GM12878 (cell line): ENCODE measurements around the gene RAB44. TPM values are rescaled to one million over a fixed set of nuclear protein-coding genes. Genes with fewer than 3 reads are reported as not detected.
A peak's percentile ranks its signal among the peaks of the same experiment; 100 is the strongest.

Experiments used
- ATF7 ChIP-seq: fragments of 450-650 bp; IDR thresholded peaks from 2 replicates; pipeline ENCODE4 v1.6.1; 2016; ENCODE audit warnings: low read depth, mild to moderate bottlenecking
- BCL3 ChIP-seq: IDR thresholded peaks from 2 replicates; pipeline ENCODE4 v1.6.1; 2011; ENCODE audit warnings: borderline replicate concordance, low read depth, mild to moderate bottlenecking, moderate library complexity, low read length; ENCODE audit not compliant: insufficient read depth, poor library complexity, severe bottlenecking
- CBX3 ChIP-seq: fragments of 200-600 bp; sonication (generic); IDR thresholded peaks from 2 replicates; pipeline ENCODE4 v1.6.1; 2016; ENCODE audit warnings: low read depth, borderline replicate concordance
- CEBPB ChIP-seq, 2 experiments: fragments of 150-350 bp in 1 of 2; IDR thresholded peaks; 2 replicates each; pipeline ENCODE4 v1.6.1; 2012 to 2014; ENCODE audit warnings: low read depth in 2 of 2, low read length in 2 of 2, borderline replicate concordance in 1 of 2, inconsistent platforms in 1 of 2
- CHD4 ChIP-seq: fragments of 200-600 bp; sonication (generic); IDR thresholded peaks from 2 replicates; pipeline ENCODE4 v1.6.1; 2016; ENCODE audit warnings: mild to moderate bottlenecking
- EED ChIP-seq: sonication (generic); IDR thresholded peaks from 2 replicates; pipeline ENCODE4 v1.6.1; 2016; ENCODE audit warnings: antibody characterized with exemption, low read depth
- FOS ChIP-seq: IDR thresholded peaks from 3 replicates; pipeline ENCODE4 v1.6.1; 2011; ENCODE audit warnings: borderline replicate concordance; ENCODE audit not compliant: insufficient read length; ENCODE audit errors: extremely low read depth
- FOXM1 ChIP-seq: IDR thresholded peaks from 2 replicates; pipeline ENCODE4 v1.6.1; 2012; ENCODE audit warnings: low read depth, mild to moderate bottlenecking, inconsistent platforms, low read length, moderate library complexity
- JUNB ChIP-seq: IDR thresholded peaks from 2 replicates; pipeline ENCODE4 v1.6.1; 2016; ENCODE audit warnings: antibody characterized with exemption, mild to moderate bottlenecking
- KDM1A ChIP-seq: fragments of 200-600 bp; sonication (generic); IDR thresholded peaks from 2 replicates; pipeline ENCODE4 v1.6.1; 2016; ENCODE audit warnings: borderline replicate concordance
- KLF5 ChIP-seq: fragments of 450-650 bp; IDR thresholded peaks from 2 replicates; pipeline ENCODE4 v1.6.1; 2014; ENCODE audit warnings: mild to moderate bottlenecking; ENCODE audit not compliant: partially characterized antibody
- NFYA ChIP-seq: IDR thresholded peaks from 2 replicates; pipeline ENCODE4 v1.6.1; 2011; ENCODE audit warnings: low read depth, mild to moderate bottlenecking, low read length, improper control_type of control experiment, borderline replicate concordance
- NR2C1 ChIP-seq: fragments of 450-650 bp; IDR thresholded peaks from 2 replicates; pipeline ENCODE4 v1.6.1; 2017; ENCODE audit warnings: antibody characterized with exemption, mild to moderate bottlenecking, moderate library complexity
- PML ChIP-seq: IDR thresholded peaks from 2 replicates; pipeline ENCODE4 v1.6.1; 2012; ENCODE audit warnings: low read length, inconsistent platforms
- PRDM15 ChIP-seq: fragments of 450-650 bp; formaldehyde crosslinking; IDR thresholded peaks from 2 replicates; pipeline ENCODE4 v1.4.0; 2020; ENCODE audit warnings: mild to moderate bottlenecking, moderate library complexity
- SIN3A ChIP-seq: IDR thresholded peaks from 2 replicates; pipeline ENCODE4 v1.6.1; 2012; ENCODE audit warnings: low read depth, low read length, improper control_type of control experiment
- SKIL ChIP-seq: fragments of 450-650 bp; IDR thresholded peaks from 2 replicates; pipeline ENCODE4 v1.6.1; 2017; ENCODE audit warnings: mild to moderate bottlenecking, low read depth, inconsistent platforms; ENCODE audit not compliant: poor library complexity, severe bottlenecking
- SMC3 ChIP-seq: IDR thresholded peaks from 2 replicates; pipeline ENCODE4 v1.6.1; 2011; ENCODE audit warnings: low read length, improper control_type of control experiment, borderline replicate concordance
- TAF1 ChIP-seq: IDR thresholded peaks from 2 replicates; pipeline ENCODE4 v1.6.1; 2011; ENCODE audit warnings: mild to moderate bottlenecking, low read depth, low read length, borderline replicate concordance
- polyA plus RNA-seq, 11 experiments: library from polyadenylated mRNA; depleted of rRNA in 4 of 11; unstranded in 6 of 11; stranded (reverse) in 5 of 11; fragments of >200 nt; fragmentation: Nextera tagmentation in 4 of 11; fragmentation: Illumina TruSeq in 1 of 11; extraction: Ambion mirVana in 4 of 11; extraction: Trizol in 1 of 11; gene quantifications; 1 replicate in 1 of 11; 2 replicates in 10 of 11; pipeline versions ENCODE4 v1.2.1 to v1.2.3, GENCODE V29; 2011 to 2016; ENCODE audit warnings: inconsistent platforms in 2 of 11, missing spikeins in 2 of 11, low read depth in 1 of 11
- total RNA-seq, 4 experiments: library from RNA; depleted of rRNA in 3 of 4; stranded (reverse); fragments of >200 nt in 3 of 4; fragmentation: Illumina TruSeq in 1 of 4; extraction: Trizol in 1 of 4; gene quantifications; 2 replicates each; pipeline versions ENCODE4 v1.2.1 to v1.2.3, GENCODE V29; 2013 to 2021
- TF ChIP-seq, protein P1 (sequence below): IDR thresholded peaks from 2 replicates; pipeline ENCODE4 v1.6.1; 2011; ENCODE audit warnings: mild to moderate bottlenecking, low read depth, low read length, moderate library complexity; ENCODE audit not compliant: insufficient replicate concordance

The RAB44 gene
- total and polyA plus RNA-seq, 10 of the 15 experiments (the other 5 are each of a cell fraction or from before 2014, with no cell fraction given): 0.01 to 0.08 (median 0.05) TPM; not detected in 2

- TF ChIP-seq JUNB (no peak; the same call in 1 of the 2 replicates), NR2C1 (no peak), KLF5 (peak; percentile 36), NFYA (no peak), SKIL (peak; percentile 96), PRDM15 (CRISPR knock-in tag) (no peak), CHD4 (no peak), FOXM1 (peak; percentile 77; the same call in 1 of the 2 replicates), BCL3 (peak; percentile 77), TAF1 (0 out of 2 replicates have a peak, but pooled peaks have one; percentile 5), ATF7 (peak; percentile 96), FOS (no peak), CBX3 (no peak), SIN3A (no peak), KDM1A (no peak), PML (peak; percentile 55; the same call in 1 of the 2 replicates), SMC3 (no peak), EED (peak; percentile 97), CEBPB (IDR thresholded peaks at IDR 0.05; ENCODE audit: borderline replicate concordance in 1 of 2, low read depth in 2 of 2, low read length in 2 of 2) (peak; percentile 86 to 98; a peak in 3 of 4 replicates)
- TF ChIP-seq, protein P1, sequence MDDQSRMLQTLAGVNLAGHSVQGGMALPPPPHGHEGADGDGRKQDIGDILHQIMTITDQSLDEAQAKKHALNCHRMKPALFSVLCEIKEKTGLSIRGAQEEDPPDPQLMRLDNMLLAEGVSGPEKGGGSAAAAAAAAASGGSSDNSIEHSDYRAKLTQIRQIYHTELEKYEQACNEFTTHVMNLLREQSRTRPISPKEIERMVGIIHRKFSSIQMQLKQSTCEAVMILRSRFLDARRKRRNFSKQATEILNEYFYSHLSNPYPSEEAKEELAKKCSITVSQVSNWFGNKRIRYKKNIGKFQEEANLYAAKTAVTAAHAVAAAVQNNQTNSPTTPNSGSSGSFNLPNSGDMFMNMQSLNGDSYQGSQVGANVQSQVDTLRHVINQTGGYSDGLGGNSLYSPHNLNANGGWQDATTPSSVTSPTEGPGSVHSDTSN: no peak
Observed at GRCh38 chr6:36666826-36667591, 30.6 kb upstream of the RAB44 start (continued).
